PFSK-1 (cell line): ENCODE data around the gene TMEM267.

Source experiments
- FOXP2 ChIP-seq: optimal IDR thresholded peaks from 2 replicates; pipeline ENCODE3; 2011; ENCODE audit warnings: borderline replicate concordance, control low read depth, inconsistent platforms; ENCODE audit not compliant: insufficient read depth; ENCODE audit errors: extremely low read length, extremely low read depth
- POLR2AphosphoS5 ChIP-seq: IDR thresholded peaks from 2 replicates; pipeline ENCODE4 v1.6.1; 2012; ENCODE audit warnings: low read depth, mild to moderate bottlenecking, control low read depth, low read length, moderate library complexity
- REST ChIP-seq, 2 experiments: IDR thresholded peaks; 2 replicates each; pipeline versions ENCODE4 v1.6.1 to v1.8.0; 2011 to 2012; ENCODE audit warnings: low read depth in 2 of 2, low read length in 2 of 2, control low read depth in 1 of 2, inconsistent platforms in 1 of 2, mild to moderate bottlenecking in 1 of 2, moderate library complexity in 1 of 2; ENCODE audit not compliant: insufficient read depth in 1 of 2
- SIN3A ChIP-seq: IDR thresholded peaks from 2 replicates; pipeline ENCODE4 v1.6.1; 2012; ENCODE audit warnings: mild to moderate bottlenecking, low read length, moderate library complexity, borderline replicate concordance; ENCODE audit not compliant: insufficient read depth
- TAF1 ChIP-seq: IDR thresholded peaks from 2 replicates; pipeline ENCODE4 v1.6.1; 2012; ENCODE audit warnings: low read length, control low read depth, borderline replicate concordance; ENCODE audit not compliant: insufficient read depth

Gene TMEM267

GRCh38 chr5:43482490-43483297 lies 971 bp downstream of the TMEM267 start:
- TF ChIP-seq FOXP2 (no peak), REST (IDR thresholded peaks at IDR 0.05; ENCODE audit: insufficient read depth in 1 of 2, low read depth in 2 of 2, low read length in 2 of 2) (no peak), SIN3A (no peak), POLR2AphosphoS5 (no peak), TAF1 (no peak)

- TF ChIP-seq FOXP2 (no peak), SIN3A (no peak), REST (IDR thresholded peaks at IDR 0.05; ENCODE audit: insufficient read depth in 1 of 2, low read depth in 2 of 2, low read length in 2 of 2) (no peak), TAF1 (no peak), POLR2AphosphoS5 (no peak)
Observed at GRCh38 chr5:43469671-43470391, 13.8 kb downstream of the TMEM267 start.

- no peak for TF ChIP-seq SIN3A
- TF ChIP-seq TAF1: no peak
- no peak for TF ChIP-seq POLR2AphosphoS5
- no peak for TF ChIP-seq REST (IDR thresholded peaks at IDR 0.05; ENCODE audit: insufficient read depth in 1 of 2, low read depth in 2 of 2, low read length in 2 of 2)
- no peak for TF ChIP-seq FOXP2
Observed at GRCh38 chr5:43467100-43467499, 16.6 kb downstream of the TMEM267 start.

GRCh38 chr5:43461066-43461465 lies 22.6 kb downstream of the TMEM267 start:
- no peak for TF ChIP-seq TAF1
- no peak for TF ChIP-seq REST (IDR thresholded peaks at IDR 0.05; ENCODE audit: insufficient read depth in 1 of 2, low read depth in 2 of 2, low read length in 2 of 2)
- no peak for TF ChIP-seq POLR2AphosphoS5
- TF ChIP-seq SIN3A: no peak
- no peak for TF ChIP-seq FOXP2
